Karpas-422 (cell line): ENCODE data around the gene TM9SF4. TPM values are rescaled to one million over a fixed set of nuclear protein-coding genes. Genes with fewer than 3 reads are reported as not detected.

Source experiments
- DNase-seq: peaks from one replicate; pipeline ENCODE4 v3.0.0-alpha.2; 2015
- H2AFZ ChIP-seq: fragments of 200-600 bp; sonication (generic); 2 replicates; pipeline ENCODE4 v1.6.1; 2014; ENCODE audit warnings: antibody characterized with exemption, low read length, mixed read lengths
- H3K27ac ChIP-seq: fragments of 200-600 bp; sonication (generic); 2 replicates; pipeline ENCODE4 v1.5.1; 2014; ENCODE audit warnings: mild to moderate bottlenecking, low read length, moderate library complexity
- H3K27me3 ChIP-seq: fragments of 200-600 bp; sonication (generic); 2 replicates; pipeline ENCODE4 v1.6.1; 2014; ENCODE audit warnings: low read length, mixed read lengths
- H3K36me3 ChIP-seq: fragments of 200-600 bp; sonication (generic); 2 replicates; pipeline ENCODE4 v1.6.1; 2014; ENCODE audit warnings: low read length, mixed read lengths; ENCODE audit not compliant: insufficient read depth
- H3K4me1 ChIP-seq: fragments of 200-600 bp; sonication (generic); 2 replicates; pipeline ENCODE4 v1.6.1; 2014; ENCODE audit warnings: mild to moderate bottlenecking, low read length, mixed read lengths
- H3K4me2 ChIP-seq: fragments of 200-600 bp; sonication (generic); 2 replicates; pipeline ENCODE4 v1.6.1; 2014; ENCODE audit warnings: low read length, low read depth, mild to moderate bottlenecking; ENCODE audit not compliant: poor library complexity, severe bottlenecking
- H3K4me3 ChIP-seq: fragments of 200-600 bp; sonication (generic); 2 replicates; pipeline ENCODE4 v1.5.1; 2014; ENCODE audit warnings: mild to moderate bottlenecking, antibody characterized with exemption, low read length, mixed read lengths
- H3K79me2 ChIP-seq: fragments of 200-600 bp; sonication (generic); 2 replicates; pipeline ENCODE4 v1.6.1; 2014; ENCODE audit warnings: mild to moderate bottlenecking, low read length, mixed read lengths
- H3K9ac ChIP-seq: fragments of 200-600 bp; sonication (generic); 2 replicates; pipeline ENCODE4 v1.6.0; 2014; ENCODE audit warnings: low read length
- H3K9me2 ChIP-seq: fragments of 200-600 bp; sonication (generic), shearing (Covaris generic); replicated peaks from 2 replicates; pipeline ENCODE4 v1.6.0; 2014; ENCODE audit warnings: mild to moderate bottlenecking, low read length, moderate library complexity; ENCODE audit not compliant: insufficient read depth
- H3K9me3 ChIP-seq: fragments of 300-700, 200-600 bp; sonication (generic); 2 replicates; pipeline ENCODE4 v1.6.1; 2014; ENCODE audit warnings: low read length, mixed read lengths
- H4K20me1 ChIP-seq: fragments of 200-600 bp; sonication (generic); 2 replicates; pipeline ENCODE4 v1.6.1; 2014; ENCODE audit warnings: mild to moderate bottlenecking, antibody characterized with exemption, low read length, low read depth; ENCODE audit not compliant: insufficient read depth
- total RNA-seq: library from RNA; depleted of rRNA; stranded (reverse); fragments of >200 nt; shearing (Covaris generic); gene quantifications from 2 replicates; pipeline ENCODE4 v1.2.3, GENCODE V29; 2014; ENCODE audit warnings: low replicate concordance

Gene TM9SF4
- total RNA-seq, 1 experiment from 2014 or later: 22.5 TPM

- no peak overlapping the region for H3K4me2 ChIP-seq
- no peaks in the 10 kb centered on the region for H3K79me2 ChIP-seq
- H3K4me3 ChIP-seq: no peak overlapping the region
- H2AFZ ChIP-seq: no peak overlapping the region
- no peaks in the 10 kb centered on the region for H3K36me3 ChIP-seq
- no peaks in the 10 kb centered on the region for H4K20me1 ChIP-seq
- H3K4me1 ChIP-seq: no peaks in the 10 kb centered on the region
- no peaks in the 10 kb centered on the region for H3K9me3 ChIP-seq
- no peak overlapping the region for H3K27ac ChIP-seq
- no peak overlapping the region for H3K9ac ChIP-seq
- no peak for DNase-seq
- no peaks in the 10 kb centered on the region for H3K9me2 ChIP-seq
- no peaks in the 10 kb centered on the region for H3K27me3 ChIP-seq
Observed at GRCh38 chr20:32080783-32081182, 28.7 kb upstream of the TM9SF4 start.

GRCh38 chr20:32083469-32083868 is 26.0 kb upstream of the TM9SF4 start:
- Histone ChIP-seq H3K4me1 (no peaks in the 10 kb centered on the region; the same call in 1 of the 2 replicates), H4K20me1 (no peaks in the 10 kb centered on the region), H3K9me3 (peaks cover 3% of the 10 kb centered on the region), H2AFZ (no peak overlapping the region), H3K9ac (no peak overlapping the region), H3K79me2 (no peaks in the 10 kb centered on the region), H3K36me3 (no peaks in the 10 kb centered on the region), H3K4me2 (no peak overlapping the region), H3K4me3 (no peak overlapping the region), H3K9me2 (no peaks in the 10 kb centered on the region), H3K27ac (no peak overlapping the region), H3K27me3 (no peaks in the 10 kb centered on the region)
- no peak for DNase-seq

- Histone ChIP-seq H3K9me3 (peaks cover 11% of the 10 kb centered on the region), H3K4me1 (peaks cover 18% of the 10 kb centered on the region), H3K27me3 (no peaks in the 10 kb centered on the region), H3K4me2 (no peak overlapping the region), H3K9ac (no peak overlapping the region), H4K20me1 (no peaks in the 10 kb centered on the region), H3K79me2 (no peaks in the 10 kb centered on the region), H3K36me3 (no peaks in the 10 kb centered on the region), H3K4me3 (no peak overlapping the region), H3K27ac (no peak overlapping the region), H3K9me2 (no peaks in the 10 kb centered on the region), H2AFZ (no peak overlapping the region)
- DNase-seq: no peak
Observed at GRCh38 chr20:32087070-32087469, 22.4 kb upstream of the TM9SF4 start.

- Histone ChIP-seq H2AFZ (no peak overlapping the region), H3K4me1 (peaks cover 20% of the 10 kb centered on the region), H4K20me1 (no peaks in the 10 kb centered on the region), H3K27me3 (no peaks in the 10 kb centered on the region), H3K9me2 (no peaks in the 10 kb centered on the region), H3K4me3 (no peak overlapping the region), H3K4me2 (no peak overlapping the region), H3K36me3 (no peaks in the 10 kb centered on the region), H3K9ac (no peak overlapping the region), H3K27ac (no peak overlapping the region), H3K79me2 (no peaks in the 10 kb centered on the region), H3K9me3 (peaks cover 11% of the 10 kb centered on the region)
- no peak for DNase-seq
Observed at GRCh38 chr20:32088759-32089158, 20.8 kb upstream of the TM9SF4 start.

- peaks cover 20% of the 10 kb centered on the region for H3K4me1 ChIP-seq
- peak overlapping the region; percentile 41 for H3K4me2 ChIP-seq
- DNase-seq: no peak
- H3K9me3 ChIP-seq: peaks cover 11% of the 10 kb centered on the region
- peak overlapping the region; percentile 56 for H3K27ac ChIP-seq
- H3K27me3 ChIP-seq: no peaks in the 10 kb centered on the region
- H3K79me2 ChIP-seq: no peaks in the 10 kb centered on the region
- H2AFZ ChIP-seq: peak overlapping the region; percentile 62
- no peaks in the 10 kb centered on the region for H3K9me2 ChIP-seq
- H4K20me1 ChIP-seq: no peaks in the 10 kb centered on the region
- no peaks in the 10 kb centered on the region for H3K36me3 ChIP-seq
- peak overlapping the region; percentile 29; the same call in 1 of the 2 replicates for H3K4me3 ChIP-seq
- H3K9ac ChIP-seq: peak overlapping the region; percentile 53
Observed at GRCh38 chr20:32089637-32090362, 19.7 kb upstream of the TM9SF4 start.

- H3K27ac ChIP-seq: 0 out of 2 replicates have a peak overlapping the region, but pooled peaks have one; percentile 8
- no peaks in the 10 kb centered on the region for H3K36me3 ChIP-seq
- H3K4me2 ChIP-seq: no peak overlapping the region
- no peaks in the 10 kb centered on the region for H3K79me2 ChIP-seq
- peak; percentile 94 for DNase-seq
- H2AFZ ChIP-seq: no peak overlapping the region
- H3K4me3 ChIP-seq: no peak overlapping the region
- H3K27me3 ChIP-seq: no peaks in the 10 kb centered on the region
- no peaks in the 10 kb centered on the region for H3K9me2 ChIP-seq
- H3K9ac ChIP-seq: 0 out of 2 replicates have a peak overlapping the region, but pooled peaks have one; percentile 28
- peaks cover 20% of the 10 kb centered on the region for H3K4me1 ChIP-seq
- H3K9me3 ChIP-seq: peaks cover 11% of the 10 kb centered on the region
- no peaks in the 10 kb centered on the region for H4K20me1 ChIP-seq
Observed at GRCh38 chr20:32091888-32092346, 17.6 kb upstream of the TM9SF4 start.

- H3K79me2 ChIP-seq: no peaks in the 10 kb centered on the region
- no peak for DNase-seq
- no peak overlapping the region for H2AFZ ChIP-seq
Observed at GRCh38 chr20:32098786-32099185, 10.7 kb upstream of the TM9SF4 start.

GRCh38 chr20:32108814-32109391 is 611 bp upstream of the TM9SF4 start:
- H3K36me3 ChIP-seq: no peaks in the 10 kb centered on the region; the same call in 1 of the 2 replicates
- peaks cover 12% of the 10 kb centered on the region for H3K4me1 ChIP-seq
- H3K9me3 ChIP-seq: no peaks in the 10 kb centered on the region
- no peaks in the 10 kb centered on the region for H4K20me1 ChIP-seq
- H3K9me2 ChIP-seq: peaks cover 8% of the 10 kb centered on the region; the same call in 1 of the 2 replicates
- H3K27ac ChIP-seq: no peak overlapping the region
- peak overlapping the region; percentile 88 for H3K4me2 ChIP-seq
- peak overlapping the region; percentile 93 for H2AFZ ChIP-seq
- H3K9ac ChIP-seq: no peak overlapping the region
- no peak for DNase-seq
- H3K4me3 ChIP-seq: peak overlapping the region; percentile 18; the same call in 1 of the 2 replicates
- peaks cover 43% of the 10 kb centered on the region for H3K79me2 ChIP-seq
- no peaks in the 10 kb centered on the region for H3K27me3 ChIP-seq

More at GRCh38 chr20:32098786-32099185, 10.7 kb upstream of the TM9SF4 start:
- no peaks in the 10 kb centered on the region for H3K4me1 ChIP-seq
- H3K36me3 ChIP-seq: no peaks in the 10 kb centered on the region
- no peak overlapping the region for H3K4me2 ChIP-seq
- H3K27me3 ChIP-seq: no peaks in the 10 kb centered on the region
- no peaks in the 10 kb centered on the region for H3K9me2 ChIP-seq
- H3K9ac ChIP-seq: no peak overlapping the region
- no peaks in the 10 kb centered on the region for H4K20me1 ChIP-seq
- no peaks in the 10 kb centered on the region for H3K9me3 ChIP-seq
- no peak overlapping the region for H3K4me3 ChIP-seq
- no peak overlapping the region for H3K27ac ChIP-seq
